Glomerular endothelial cell (primary cell): Measurements from ENCODE around the gene PLEKHH2. TPM values are rescaled to one million over a fixed set of nuclear protein-coding genes. Genes with fewer than 3 reads are reported as not detected.

Source experiments
- DNase-seq: peaks from one replicate; pipeline ENCODE4 v3.0.0-alpha.2; 2011; ENCODE audit warnings: low read depth, low spot score; ENCODE audit errors: extremely low read depth
- total RNA-seq: library from RNA; depleted of rRNA; stranded (reverse); fragments of >200 nt; gene quantifications from 2 replicates; pipeline ENCODE4 v1.2.3, GENCODE V29; 2015

PLEKHH2 gene
- total RNA-seq, 1 donor from 2014 or later = 5.7 TPM

- no peak for DNase-seq
These were observed 163.8 kb downstream of the PLEKHH2 start for GRCh38 chr2:43800894-43801293.

DNA sequence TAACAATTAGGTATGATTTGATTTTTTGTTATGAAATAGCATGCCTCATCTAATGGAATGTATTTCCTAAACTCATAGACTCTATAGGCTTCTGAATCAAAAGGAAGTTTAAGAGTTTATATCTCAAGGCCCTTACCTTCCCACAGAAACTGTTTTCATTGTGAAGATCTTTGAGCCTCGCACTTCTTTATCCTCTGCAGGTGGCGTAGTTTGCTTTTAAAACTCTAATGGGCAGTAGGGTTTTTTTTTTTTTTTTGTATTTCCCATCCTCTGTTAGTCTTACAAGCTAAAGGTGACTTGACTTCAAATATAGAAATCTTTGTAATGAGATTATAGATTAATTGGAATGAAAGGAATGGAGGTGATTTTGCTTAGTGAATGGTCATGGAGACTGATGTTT lies 165.1 kb downstream of the PLEKHH2 start:
- DNase-seq = no peak

- no peak for DNase-seq
These were observed 166.1 kb downstream of the PLEKHH2 start for GRCh38 chr2:43803113-43803512.

- DNase-seq = no peak
These were observed 169.6 kb downstream of the PLEKHH2 start for GRCh38 chr2:43806719-43807031.

- DNase-seq = no peak
These were observed 173.4 kb downstream of the PLEKHH2 start for GRCh38 chr2:43810452-43810851.

GRCh38 chr2:43810888-43811287 lies 173.8 kb downstream of the PLEKHH2 start:
- DNase-seq = no peak

DNA sequence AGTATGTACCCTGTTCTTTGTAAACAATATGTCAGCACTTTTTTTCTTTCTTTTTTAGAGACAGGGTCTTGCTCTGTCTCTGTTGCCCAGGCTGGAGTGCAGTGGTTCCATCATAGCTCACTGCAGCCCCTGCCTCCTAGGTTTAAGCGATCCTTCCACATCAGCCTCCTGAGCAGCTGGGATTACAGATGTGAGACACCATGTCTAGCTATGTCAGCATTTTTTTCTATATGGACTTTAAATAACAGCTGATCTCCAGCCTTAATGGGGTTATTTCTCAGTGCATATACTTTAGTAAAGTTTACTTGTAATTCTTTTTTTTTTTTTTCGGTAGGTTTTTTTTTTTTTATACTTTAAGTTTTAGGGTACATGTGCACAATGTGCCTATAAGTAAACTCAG lies 174.9 kb downstream of the PLEKHH2 start:
- no peak for DNase-seq

DNA sequence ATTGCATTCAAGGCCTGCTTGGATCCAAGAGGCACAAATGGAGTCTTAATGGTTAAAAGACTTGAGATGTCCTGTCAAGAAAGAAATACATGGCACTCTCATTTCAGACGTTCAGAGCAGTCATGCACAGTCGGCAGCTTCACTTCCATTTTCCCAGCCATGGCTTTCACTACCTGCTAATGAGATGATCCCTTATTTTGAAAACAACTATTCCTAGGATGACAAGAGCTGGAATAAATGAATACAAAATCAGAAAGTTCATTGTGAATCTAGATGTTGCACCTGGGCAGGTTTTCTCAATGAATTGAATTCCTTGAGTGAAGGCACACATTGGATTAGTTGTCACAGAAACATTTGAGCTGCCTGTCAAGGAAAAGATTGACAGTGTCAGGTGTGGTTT lies 175.9 kb downstream of the PLEKHH2 start:
- no peak for DNase-seq

DNA sequence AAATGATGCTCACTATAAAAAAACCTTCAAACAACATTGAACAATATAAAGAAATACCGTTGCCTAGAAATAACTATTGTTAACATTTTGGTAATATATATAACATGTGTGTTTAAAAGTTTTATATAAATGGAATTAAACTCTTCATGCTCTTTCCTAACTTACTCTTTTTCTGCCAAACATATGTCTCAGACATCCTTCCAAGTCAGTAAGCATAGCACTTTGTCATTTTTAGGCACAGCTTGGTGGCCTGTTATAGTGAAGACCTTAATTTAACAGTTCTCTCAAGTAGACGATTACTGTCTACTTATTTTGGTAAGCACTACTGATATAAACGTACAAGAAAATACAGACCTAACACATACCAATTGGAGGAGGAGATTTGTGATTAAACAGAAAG lies 177.7 kb downstream of the PLEKHH2 start:
- DNase-seq = no peak

Other genes starting within 250 kb of the PLEKHH2 start
- gene THADA, start 41.2 kb upstream of the PLEKHH2 start, total RNA-seq = 16.9 and 17.1 TPM in 2 replicates
- gene C1GALT1C1L, start 39.2 kb downstream of the PLEKHH2 start, total RNA-seq = 0.47 TPM in 1 of 2 replicates, not detected in the other
- gene DYNC2LI1, start 136.8 kb downstream of the PLEKHH2 start, total RNA-seq = 15.2 and 15.6 TPM in 2 replicates
- not detected in 2 replicates for gene ABCG5, start 201.6 kb downstream of the PLEKHH2 start, total RNA-seq
- not detected in 2 replicates for gene ABCG8, start 201.7 kb downstream of the PLEKHH2 start, total RNA-seq